Stimulated activated CD8-positive, alpha-beta memory T cell treated with anti-CD3 and anti-CD28 coated beads, Interleukin-4, amount 100 ng/mL, for 4 hours (primary cell): Measurements from ENCODE around the gene PCDHGA6.
"Not testable (repeated sequence)": the region's sequence is repeated elsewhere in the genome, so short reads cannot be mapped to it uniquely, and the experiment has no call there.

Experiments
- DNase-seq, 2 donors: peaks; one replicate each; pipeline ENCODE4 v3.0.0-alpha.2; 2020; ENCODE audit warnings: low read depth in 2 of 2, low spot score in 1 of 2

Gene PCDHGA6

DNA sequence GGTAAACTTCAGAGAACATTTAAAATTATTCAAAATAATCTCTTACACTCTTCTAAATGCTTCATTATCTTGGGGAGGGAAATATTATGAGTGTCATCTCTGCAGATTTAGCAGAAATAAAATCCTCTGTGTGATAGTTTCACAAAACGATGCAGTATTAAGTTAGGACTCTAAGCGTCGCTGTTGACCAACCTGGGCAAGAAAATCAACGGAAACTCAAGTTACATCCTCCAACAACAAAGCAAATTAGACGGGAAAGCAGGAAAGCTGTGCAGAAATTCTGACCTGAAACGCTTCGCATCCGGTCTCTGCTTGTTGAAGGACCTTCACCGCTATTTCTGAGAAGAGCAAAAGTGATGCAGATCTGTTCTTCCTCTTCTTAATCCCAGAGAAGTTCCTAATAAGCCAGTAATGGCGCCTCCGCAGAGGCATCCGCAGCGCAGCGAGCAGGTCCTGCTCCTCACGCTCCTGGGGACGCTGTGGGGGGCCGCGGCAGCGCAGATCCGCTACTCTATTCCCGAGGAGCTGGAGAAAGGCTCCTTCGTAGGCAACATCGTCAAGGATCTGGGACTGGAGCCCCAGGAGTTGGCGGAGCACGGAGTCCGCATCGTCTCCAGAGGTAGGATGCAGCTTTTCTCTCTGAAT, at the start of gene PCDHGA6:
PCDHGA6 (plus strand) TSS at position 219 of the 645 bp plus-strand sequence; CDS start at position 412, 193 bp downstream.
- no peak for DNase-seq

DNA sequence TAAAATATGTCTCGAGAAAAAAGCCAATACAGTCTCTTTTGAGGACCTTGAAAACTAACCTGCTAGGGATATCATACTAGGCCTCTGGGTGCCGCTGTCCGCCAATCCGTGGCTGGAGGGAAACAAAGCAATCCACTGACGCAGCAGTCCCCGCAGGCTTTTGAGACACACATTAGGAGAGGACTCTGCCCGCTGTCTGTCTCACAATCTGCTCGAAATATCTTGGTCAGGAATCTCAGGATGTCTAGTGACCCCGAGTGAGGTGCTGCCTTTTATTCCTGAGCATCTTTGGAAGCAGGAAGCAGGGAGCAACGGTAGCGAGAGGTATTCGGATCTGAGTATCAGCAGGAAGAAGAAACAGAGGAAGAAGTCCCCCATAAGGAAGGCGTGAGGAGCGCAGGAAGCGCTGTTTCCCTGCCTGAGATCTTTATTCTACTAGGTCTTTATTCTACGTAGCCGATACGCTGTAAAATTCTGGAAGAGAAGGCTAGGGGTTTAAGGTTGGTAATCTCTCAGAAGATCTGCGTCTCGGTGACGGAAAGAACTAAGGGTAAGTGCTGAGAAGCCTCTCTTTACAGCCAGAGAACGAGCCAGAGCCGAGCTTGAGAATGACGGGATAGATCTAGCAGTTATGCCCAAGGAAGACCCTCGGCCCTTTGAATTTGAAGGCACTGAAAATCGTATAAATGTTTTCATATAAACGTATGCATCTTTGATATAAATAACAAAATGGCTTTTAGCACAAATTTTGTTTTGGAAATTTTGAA, 47.4 kb upstream of the PCDHGA6 start:
- DNase-seq = peak; percentile 25 to 43

DNA sequence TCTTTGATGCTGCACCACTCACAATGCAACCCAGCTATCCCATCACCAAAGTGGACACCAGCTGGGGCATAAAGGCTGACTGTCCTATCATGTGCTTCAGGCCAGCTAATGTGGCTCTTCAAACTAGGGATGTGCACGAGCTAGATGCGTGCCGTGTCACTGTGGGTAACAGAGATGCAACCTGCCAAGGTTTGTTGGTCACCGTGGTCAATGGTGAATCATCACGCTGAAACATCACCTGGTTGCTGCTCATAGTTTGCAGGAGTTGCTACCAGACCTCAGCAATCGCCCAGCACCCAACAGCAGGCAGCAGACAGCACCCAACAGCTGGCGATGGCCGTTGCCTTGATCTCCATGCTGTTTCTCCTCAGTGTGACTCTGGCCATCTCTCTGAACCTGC, 45.5 kb upstream of the PCDHGA6 start:
- DNase-seq = no peak

DNA sequence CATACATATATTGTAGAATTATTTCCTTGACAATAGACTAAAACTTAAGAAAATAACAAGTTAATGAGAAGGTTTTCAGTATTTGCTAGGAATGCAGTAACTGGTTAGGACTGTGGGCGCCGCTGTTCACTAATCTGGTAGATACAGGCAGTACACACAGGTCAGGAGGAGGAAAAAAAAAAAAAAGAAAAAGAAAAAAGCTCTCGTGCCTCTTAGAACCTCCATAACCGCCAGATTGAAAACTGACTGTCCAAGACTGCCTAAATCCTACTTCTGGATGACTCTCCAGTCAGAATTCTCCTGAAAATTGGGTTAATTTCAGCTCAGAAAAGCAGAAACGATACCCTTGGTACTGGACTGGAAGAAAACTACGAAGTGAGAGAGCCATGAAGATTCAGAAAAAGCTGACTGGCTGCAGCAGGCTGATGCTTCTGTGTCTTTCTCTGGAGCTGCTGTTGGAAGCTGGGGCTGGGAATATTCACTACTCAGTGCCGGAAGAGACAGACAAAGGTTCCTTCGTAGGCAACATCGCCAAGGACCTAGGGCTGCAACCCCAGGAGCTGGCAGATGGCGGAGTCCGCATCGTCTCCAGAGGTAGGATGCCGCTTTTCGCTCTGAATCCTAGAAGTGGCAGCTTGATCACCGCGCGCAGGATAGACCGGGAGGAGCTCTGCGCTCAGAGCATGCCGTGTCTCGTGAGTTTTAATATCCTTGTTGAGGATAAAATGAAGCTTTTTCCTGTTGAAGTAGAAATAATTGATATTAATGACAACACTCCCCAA, 43.2 kb upstream of the PCDHGA6 start, which contains the start of gene PCDHGA1:
PCDHGA1 (plus strand) TSS at position 216 of the 782 bp plus-strand sequence.
- DNase-seq = no peak

DNA sequence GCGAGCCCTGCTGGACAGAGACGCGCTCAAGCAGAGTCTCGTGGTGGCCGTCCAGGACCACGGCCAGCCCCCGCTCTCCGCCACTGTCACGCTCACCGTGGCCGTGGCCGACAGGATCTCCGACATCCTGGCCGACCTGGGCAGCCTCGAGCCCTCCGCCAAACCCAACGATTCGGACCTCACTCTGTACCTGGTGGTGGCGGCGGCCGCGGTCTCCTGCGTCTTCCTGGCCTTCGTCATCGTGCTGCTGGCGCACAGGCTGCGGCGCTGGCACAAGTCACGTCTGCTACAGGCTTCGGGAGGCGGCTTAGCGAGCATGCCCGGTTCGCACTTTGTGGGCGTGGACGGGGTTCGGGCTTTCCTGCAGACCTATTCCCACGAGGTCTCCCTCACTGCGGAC, 41.1 kb upstream of the PCDHGA6 start:
- DNase-seq = not testable (repeated sequence)

DNA sequence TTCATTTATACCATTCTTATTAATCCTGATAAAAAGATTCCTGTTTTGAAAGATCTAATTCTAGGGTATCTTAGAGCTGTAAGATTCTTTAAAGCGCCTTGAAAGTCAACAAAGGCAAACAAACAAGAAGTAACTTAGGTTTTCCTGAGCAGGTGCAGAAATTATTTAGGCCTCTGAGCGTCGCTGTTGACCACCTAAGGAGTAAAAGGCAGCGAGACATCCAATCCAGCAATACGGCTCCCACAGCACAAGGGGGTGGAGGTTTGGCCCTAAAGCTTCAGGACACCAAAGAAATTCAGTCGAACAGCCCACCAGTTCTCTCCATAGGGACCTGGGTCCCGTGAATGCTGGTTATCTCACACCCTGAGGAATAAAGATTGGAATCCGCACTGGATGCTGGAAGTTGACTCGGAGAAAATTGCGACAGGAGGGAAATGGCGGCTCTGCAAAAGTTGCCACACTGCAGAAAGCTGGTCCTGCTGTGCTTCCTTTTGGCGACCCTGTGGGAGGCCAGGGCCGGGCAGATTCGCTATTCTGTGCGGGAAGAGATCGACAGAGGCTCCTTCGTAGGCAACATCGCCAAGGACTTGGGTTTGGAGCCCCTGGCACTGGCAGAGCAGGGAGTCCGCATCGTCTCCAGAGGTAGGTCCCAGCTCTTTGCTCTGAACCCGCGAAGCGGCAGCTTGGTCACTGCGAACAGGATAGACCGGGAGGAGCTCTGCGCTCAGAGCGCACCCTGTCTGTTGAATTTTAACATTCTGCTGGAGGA, 35.0 kb upstream of the PCDHGA6 start, which contains the start of gene PCDHGA2:
PCDHGA2 (plus strand) TSS at position 223 of the 769 bp plus-strand sequence.
- DNase-seq = no peak

DNA sequence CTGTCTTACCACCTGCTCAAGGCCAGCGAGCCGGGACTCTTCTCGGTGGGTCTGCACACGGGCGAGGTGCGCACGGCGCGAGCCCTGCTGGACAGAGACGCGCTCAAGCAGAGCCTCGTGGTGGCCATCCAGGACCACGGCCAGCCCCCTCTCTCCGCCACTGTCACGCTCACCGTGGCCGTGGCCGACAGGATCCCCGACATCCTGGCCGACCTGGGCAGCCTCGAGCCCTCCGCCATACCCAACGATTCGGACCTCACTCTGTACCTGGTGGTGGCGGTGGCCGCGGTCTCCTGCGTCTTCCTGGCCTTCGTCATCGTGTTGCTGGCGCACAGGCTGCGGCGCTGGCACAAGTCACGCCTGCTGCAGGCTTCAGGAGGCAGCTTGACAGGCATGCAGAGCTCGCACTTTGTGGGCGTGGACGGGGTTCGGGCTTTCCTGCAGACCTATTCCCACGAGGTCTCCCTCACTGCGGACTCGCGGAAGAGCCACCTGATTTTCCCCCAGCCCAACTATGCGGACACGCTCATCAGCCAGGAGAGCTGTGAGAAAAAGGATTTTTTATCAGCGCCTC, 32.8 kb upstream of the PCDHGA6 start:
- not testable (repeated sequence) for DNase-seq

DNA sequence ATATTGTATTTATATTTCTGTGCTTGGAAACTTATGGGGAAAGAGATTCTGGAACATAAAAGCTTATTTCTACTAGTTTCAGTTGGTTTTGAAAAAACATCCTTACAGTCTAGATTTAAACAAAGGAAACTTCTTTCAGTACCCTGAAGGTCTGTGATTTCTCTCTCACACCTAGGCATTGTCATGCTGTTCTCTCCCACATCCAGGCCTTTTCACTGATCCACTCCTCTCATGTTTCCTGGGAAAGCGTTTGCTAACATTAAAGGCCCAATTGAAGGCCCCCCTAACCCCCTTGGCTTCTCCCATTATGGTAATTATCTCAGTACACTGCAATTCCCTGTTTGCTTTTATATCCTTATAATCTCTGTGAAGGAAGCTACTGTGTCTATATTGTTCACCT, 30.9 kb upstream of the PCDHGA6 start:
- no peak for DNase-seq

DNA sequence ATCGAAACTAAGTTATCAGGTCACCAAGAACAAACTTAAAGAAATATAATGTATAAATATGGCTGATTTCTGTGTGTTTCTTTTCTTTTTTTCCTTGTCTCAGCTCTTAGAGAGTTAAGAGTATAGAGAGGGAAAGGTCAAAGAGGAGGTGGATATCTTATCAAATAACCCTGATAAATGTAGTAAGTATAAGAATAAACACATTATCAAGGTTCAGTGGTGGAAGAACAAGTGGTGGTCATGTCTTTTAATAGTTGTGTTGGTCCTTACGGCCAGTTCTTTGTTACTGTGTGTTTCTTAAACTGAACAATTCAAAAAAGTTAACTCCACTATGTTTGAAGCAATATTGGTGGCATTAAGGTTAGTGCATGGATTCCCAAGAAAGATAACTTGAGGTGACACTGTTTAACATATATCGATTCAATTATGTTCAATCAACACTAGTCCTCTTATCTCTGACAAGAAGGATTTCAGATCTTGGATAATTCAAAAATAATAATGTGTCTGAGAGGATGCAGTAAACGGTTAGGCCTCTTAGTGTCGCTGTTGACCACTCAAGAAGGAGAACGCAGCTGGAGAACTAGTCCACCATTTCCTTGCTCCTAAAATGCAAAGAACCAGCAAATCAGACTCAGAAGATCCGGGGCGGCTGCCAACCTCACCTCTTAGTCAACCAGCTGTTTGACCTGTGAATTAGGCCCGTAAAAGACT, 30.3 kb upstream of the PCDHGA6 start, which contains the start of gene PCDHGA3:
PCDHGA3 (plus strand) TSS at position 588 of the 711 bp plus-strand sequence. CDS start 205 bp downstream, outside the sequence.
- DNase-seq = no peak

DNA sequence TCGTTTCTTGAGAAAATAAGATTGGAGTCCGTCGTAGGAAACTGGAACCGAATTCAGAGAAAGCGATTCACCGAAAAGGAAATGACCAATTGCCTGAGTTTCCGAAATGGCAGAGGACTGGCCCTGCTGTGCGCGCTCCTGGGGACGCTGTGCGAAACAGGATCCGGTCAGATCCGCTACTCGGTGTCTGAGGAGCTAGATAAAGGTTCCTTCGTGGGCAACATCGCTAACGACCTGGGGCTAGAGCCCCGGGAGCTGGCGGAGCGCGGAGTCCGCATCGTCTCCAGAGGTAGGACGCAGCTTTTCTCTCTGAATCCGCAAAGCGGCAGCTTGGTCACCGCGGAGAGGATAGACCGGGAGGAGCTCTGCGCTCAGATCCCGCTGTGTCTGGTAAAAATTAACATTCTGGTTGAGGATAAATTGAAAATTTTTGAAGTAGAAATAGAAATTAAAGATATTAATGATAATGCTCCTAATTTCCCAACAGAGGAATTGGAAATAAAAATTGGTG, 29.7 kb upstream of the PCDHGA6 start:
- DNase-seq = no peak

DNA sequence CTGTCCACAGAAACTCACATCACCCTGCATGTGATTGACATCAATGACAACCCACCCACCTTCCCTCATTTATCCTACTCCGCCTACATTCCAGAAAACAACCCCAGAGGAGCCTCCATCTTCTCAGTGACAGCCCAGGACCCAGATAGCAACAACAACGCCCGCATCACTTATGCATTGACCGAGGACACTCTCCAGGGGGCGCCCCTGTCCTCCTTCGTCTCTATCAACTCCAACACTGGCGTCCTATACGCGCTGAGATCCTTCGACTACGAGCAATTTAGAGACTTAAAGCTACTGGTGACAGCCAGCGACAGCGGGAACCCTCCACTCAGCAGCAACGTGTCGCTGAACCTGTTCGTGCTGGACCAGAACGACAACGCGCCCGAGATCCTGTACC, 28.4 kb upstream of the PCDHGA6 start:
- no peak for DNase-seq

DNA sequence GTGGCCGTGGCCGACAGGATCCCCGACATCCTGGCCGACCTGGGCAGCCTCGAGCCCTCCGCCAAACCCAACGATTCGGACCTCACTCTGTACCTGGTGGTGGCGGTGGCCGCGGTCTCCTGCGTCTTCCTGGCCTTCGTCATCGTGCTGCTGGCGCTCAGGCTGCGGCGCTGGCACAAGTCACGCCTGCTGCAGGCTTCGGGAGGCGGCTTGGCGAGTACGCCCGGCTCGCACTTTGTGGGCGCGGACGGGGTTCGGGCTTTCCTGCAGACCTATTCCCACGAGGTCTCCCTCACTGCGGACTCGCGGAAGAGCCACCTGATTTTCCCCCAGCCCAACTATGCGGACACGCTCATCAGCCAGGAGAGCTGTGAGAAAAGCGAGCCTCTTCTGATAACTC, 27.7 kb upstream of the PCDHGA6 start:
- not testable (repeated sequence) for DNase-seq

DNA sequence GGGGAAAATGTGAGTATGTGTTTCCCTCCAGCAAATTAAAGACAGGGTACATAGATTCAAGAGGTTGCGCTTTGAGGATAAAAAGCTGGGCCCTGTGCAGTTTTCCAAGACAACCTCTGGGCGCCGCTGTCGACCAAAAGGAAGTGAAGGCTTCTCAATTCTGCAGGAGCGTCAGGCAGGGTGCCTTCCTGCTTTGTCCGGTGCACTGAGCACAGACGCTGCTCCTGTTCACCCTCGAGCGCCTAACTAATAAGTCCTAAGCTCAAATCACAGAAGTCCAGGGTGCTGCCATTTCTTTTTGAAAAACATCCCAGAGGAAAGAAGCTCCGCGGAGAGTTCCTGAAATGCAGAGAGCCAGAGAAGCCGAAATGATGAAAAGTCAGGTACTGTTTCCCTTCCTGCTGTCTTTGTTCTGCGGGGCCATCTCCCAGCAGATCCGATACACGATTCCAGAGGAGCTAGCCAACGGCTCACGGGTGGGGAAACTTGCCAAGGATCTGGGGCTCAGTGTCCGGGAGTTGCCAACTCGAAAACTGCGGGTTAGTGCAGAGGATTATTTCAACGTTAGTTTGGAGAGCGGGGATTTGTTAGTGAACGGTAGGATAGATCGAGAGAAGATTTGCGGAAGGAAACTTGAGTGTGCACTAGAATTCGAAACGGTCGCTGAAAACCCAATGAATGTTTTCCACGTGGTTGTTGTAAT, 23.6 kb upstream of the PCDHGA6 start, which contains the start of gene PCDHGB1:
PCDHGB1 (plus strand) TSS at position 183 of the 703 bp plus-strand sequence; CDS start at position 345, 162 bp downstream.
- no peak for DNase-seq

DNA sequence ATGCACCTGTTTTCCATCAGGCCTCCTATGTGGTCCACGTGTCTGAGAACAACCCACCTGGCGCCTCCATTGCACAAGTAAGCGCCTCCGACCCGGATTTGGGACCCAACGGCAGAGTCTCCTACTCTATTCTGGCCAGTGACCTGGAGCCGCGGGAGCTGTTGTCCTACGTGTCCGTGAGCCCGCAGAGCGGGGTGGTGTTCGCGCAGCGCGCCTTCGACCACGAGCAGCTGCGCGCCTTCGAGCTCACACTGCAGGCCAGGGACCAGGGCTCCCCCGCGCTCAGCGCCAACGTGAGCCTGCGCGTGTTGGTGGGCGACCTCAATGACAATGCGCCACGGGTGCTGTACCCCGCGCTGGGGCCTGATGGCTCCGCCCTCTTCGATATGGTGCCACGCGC, 22.1 kb upstream of the PCDHGA6 start:
- DNase-seq = no peak

DNA sequence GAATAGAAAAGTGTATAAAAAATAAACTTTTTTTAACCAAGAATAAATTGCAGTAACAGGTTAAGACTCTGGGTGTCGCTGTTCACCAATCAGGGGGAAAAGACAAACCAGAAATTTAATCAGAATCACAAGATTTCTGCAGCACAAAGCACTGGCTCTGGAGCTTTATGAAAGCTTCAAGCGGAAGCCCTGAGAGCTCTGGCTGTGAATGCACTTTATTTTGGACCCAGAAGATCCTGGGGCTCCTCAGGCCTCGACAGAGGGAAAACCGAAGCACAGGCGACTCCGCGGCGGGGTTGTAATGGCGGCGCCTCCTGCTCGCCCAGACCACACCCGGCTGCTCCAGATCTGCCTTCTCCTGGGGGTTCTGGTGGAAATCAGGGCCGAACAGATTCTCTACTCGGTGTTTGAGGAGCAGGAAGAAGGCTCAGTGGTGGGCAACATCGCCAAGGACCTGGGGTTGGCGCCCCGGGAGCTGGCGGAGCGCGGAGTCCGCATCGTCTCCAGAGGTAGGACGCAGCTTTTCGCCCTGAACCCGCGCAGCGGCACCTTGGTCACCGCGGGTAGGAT, 18.7 kb upstream of the PCDHGA6 start, which contains the start of gene PCDHGA4:
PCDHGA4 (plus strand) TSS at position 122 of the 570 bp plus-strand sequence; CDS start at position 209, 87 bp downstream.
- DNase-seq = no peak

DNA sequence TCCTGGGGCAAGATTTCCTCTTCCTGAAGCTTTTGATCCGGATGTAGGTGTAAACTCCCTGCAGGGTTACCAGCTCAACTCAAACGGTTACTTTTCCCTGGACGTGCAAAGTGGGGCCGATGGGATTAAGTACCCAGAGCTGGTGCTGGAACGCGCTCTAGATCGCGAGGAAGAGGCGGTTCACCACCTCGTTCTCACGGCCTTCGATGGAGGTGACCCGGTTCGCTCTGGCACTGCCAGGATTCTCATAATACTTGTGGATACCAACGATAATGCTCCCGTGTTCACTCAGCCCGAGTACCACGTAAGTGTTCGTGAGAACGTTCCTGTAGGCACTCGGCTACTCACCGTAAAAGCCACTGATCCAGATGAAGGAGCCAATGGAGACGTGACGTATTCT, 18.1 kb upstream of the PCDHGA6 start:
- DNase-seq = no peak

DNA sequence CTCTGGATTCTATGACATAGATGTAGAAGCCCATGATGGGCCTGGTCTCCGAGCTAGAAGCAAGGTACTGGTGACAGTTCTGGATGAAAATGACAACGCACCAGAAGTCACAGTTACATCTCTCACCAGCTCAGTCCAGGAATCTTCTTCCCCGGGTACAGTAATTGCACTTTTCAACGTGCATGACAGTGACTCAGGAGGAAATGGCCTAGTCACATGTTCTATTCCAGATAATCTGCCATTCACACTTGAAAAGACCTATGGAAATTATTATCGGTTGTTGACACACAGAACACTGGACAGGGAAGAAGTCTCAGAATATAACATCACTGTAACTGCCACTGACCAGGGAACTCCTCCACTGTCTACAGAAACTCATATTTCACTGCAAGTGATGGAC, 17.6 kb upstream of the PCDHGA6 start:
- DNase-seq = no peak

DNA sequence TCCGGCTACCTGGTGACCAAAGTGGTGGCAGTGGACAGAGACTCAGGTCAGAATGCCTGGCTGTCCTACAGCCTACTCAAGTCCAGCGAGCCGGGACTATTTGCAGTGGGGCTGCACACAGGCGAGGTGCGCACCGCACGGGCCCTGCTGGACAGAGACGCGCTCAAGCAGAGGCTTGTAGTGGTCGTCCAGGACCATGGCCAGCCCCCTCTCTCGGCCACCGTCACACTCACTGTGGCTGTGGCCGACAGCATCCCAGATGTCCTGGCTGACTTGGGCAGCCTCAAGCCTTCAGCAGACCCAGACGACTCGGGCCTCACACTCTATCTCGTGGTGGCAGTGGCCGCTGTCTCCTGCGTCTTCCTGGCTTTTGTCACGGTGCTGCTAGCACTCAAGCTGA, 16.7 kb upstream of the PCDHGA6 start:
- DNase-seq = no peak
